Calu3 (cell line): ENCODE results near the gene TEAD1. TPM values are rescaled to one million over a fixed set of nuclear protein-coding genes. Genes with fewer than 3 reads are reported as not detected.

ENCODE experiments used
- BruUV-seq: library from RNA; stranded (reverse); fragments of 400-500 nt; replicated peaks from 2 replicates; lab custom pipeline; 2021; lab: Mats Ljungman, UMichigan
- CTCF ChIA-PET: fragments of 300-600 bp; sonication (Branson Sonifier 250); formaldehyde crosslinking; loops from one replicate; lab custom pipeline; 2022; ENCODE audit warnings: antibody characterized with exemption; lab: Charles Lee
- DNase-seq: peaks from one replicate; pipeline ENCODE4 v3.0.0; 2022
- H3K27ac Mint-ChIP-seq: one replicate; pipeline ENCODE4 v1.8.0; 2022; ENCODE audit warnings: mixed read lengths; ENCODE audit not compliant: unreplicated experiment
- H3K27me3 Mint-ChIP-seq: one replicate; pipeline ENCODE4 v1.8.0; 2022; ENCODE audit warnings: mixed read lengths; ENCODE audit not compliant: unreplicated experiment
- H3K36me3 Mint-ChIP-seq: one replicate; pipeline ENCODE4 v1.8.0; 2022; ENCODE audit warnings: mild to moderate bottlenecking, moderate library complexity, mixed read lengths; ENCODE audit not compliant: insufficient read depth, unreplicated experiment
- H3K4me1 Mint-ChIP-seq: one replicate; pipeline ENCODE4 v1.8.0; 2022; ENCODE audit warnings: mild to moderate bottlenecking, low read depth, mixed read lengths; ENCODE audit not compliant: unreplicated experiment
- H3K4me3 Mint-ChIP-seq: one replicate; pipeline ENCODE4 v1.8.0; 2022; ENCODE audit warnings: mild to moderate bottlenecking, low read depth, moderate library complexity, mixed read lengths; ENCODE audit not compliant: unreplicated experiment
- H3K9me3 Mint-ChIP-seq: one replicate; pipeline ENCODE4 v1.8.0; 2022; ENCODE audit warnings: low read depth, mixed read lengths; ENCODE audit not compliant: unreplicated experiment
- intact Hi-C: fragments of 100-400 bp; cut with micrococcal nuclease; formaldehyde crosslinking; loops from one replicate; pipeline ENCODE4 v1.10.0; 2022; ENCODE audit not compliant: unreplicated experiment
- total RNA-seq: library from RNA; stranded (reverse); gene quantifications from 2 replicates; pipeline ENCODE4 v1.2.3, GENCODE V29; 2022
- TF ChIP-seq, protein P1 (sequence below): fragments of 200-600 bp; IDR thresholded peaks from one replicate; pipeline ENCODE4 v1.8.0; 2022; ENCODE audit warnings: antibody characterized with exemption; ENCODE audit not compliant: unreplicated experiment

The TEAD1 gene
- total RNA-seq, 1 experiment from 2014 or later: 104 TPM

- CTCF ChIA-PET: no interaction called here
- no peaks in the 10 kb centered on the region for H3K27me3 Mint-ChIP-seq
- intact Hi-C loops: no loop called here
- no peaks in the 10 kb centered on the region for H3K9me3 Mint-ChIP-seq
- H3K27ac Mint-ChIP-seq: no peak overlapping the region
- no TSS peak for BruUV-seq
- TF ChIP-seq, protein P1, sequence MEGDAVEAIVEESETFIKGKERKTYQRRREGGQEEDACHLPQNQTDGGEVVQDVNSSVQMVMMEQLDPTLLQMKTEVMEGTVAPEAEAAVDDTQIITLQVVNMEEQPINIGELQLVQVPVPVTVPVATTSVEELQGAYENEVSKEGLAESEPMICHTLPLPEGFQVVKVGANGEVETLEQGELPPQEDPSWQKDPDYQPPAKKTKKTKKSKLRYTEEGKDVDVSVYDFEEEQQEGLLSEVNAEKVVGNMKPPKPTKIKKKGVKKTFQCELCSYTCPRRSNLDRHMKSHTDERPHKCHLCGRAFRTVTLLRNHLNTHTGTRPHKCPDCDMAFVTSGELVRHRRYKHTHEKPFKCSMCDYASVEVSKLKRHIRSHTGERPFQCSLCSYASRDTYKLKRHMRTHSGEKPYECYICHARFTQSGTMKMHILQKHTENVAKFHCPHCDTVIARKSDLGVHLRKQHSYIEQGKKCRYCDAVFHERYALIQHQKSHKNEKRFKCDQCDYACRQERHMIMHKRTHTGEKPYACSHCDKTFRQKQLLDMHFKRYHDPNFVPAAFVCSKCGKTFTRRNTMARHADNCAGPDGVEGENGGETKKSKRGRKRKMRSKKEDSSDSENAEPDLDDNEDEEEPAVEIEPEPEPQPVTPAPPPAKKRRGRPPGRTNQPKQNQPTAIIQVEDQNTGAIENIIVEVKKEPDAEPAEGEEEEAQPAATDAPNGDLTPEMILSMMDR: no peak
- H3K4me3 Mint-ChIP-seq: no peak overlapping the region
- no peak for DNase-seq
- peaks cover 41% of the 10 kb centered on the region for H3K4me1 Mint-ChIP-seq
- H3K36me3 Mint-ChIP-seq: peaks cover 12% of the 10 kb centered on the region
Measured at GRCh38 chr11:12860827-12861226, 186.6 kb downstream of the TEAD1 start.

DNA sequence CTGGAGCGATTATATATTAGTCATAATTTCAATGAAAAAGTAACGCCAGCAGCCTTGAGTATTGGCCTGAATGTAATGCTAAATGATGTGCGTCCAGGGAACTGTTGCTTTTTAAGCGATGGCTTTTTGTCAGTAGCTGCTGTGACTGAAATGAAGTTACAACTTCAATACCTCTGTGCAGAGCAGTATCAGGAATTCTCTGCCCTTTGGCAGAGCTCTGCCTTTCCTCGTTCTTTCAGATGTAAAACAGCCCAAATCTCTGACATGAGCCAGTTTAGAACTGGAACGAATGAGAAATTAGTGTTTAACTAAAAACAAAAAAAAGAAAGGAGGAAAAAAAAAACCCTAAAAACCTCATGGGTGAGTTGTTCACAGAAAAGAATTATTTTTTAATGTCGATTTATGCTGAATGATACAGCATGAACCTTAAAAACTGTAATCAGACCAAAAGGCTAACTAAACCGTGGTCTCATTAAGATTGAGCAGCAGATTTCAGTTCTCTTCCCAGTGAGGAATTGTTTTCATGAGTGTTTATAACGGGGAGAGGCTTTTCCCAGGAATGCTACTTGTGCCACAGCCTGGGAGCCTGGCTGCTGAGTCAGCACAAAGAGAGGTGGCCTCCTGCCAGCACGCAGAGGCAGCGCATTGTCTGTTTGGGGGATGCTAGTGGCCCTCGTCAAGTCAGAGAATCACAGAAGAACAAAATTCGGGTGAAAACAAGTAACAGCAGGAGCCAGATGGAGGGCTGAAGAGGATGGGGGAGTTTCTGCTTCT, 188.7 kb downstream of the TEAD1 start:
- CTCF ChIA-PET: interaction anchor here (0.6 kb wide), 1 partner anchor 283 kb away, joined by 3 read pairs; no protein-coding TSS in a partner anchor
- no peak for DNase-seq
- Mint-ChIP-seq H3K27ac (no peak overlapping the region), H3K4me3 (no peak overlapping the region), H3K4me1 (peaks cover 22% of the 10 kb centered on the region), H3K9me3 (no peaks in the 10 kb centered on the region), H3K36me3 (peaks cover 12% of the 10 kb centered on the region), H3K27me3 (no peaks in the 10 kb centered on the region)
- intact Hi-C loops: no loop called here
- TF ChIP-seq, protein P1: no peak
- no TSS peak for BruUV-seq

- TF ChIP-seq, protein P1: no peak
- CTCF ChIA-PET: interaction anchor here (0.6 to 1.3 kb wide), 4 partner anchors 9 to 337 kb away, joined by 3 read pairs; no protein-coding TSS in a partner anchor
- H3K27me3 Mint-ChIP-seq: no peaks in the 10 kb centered on the region
- peaks cover 22% of the 10 kb centered on the region for H3K4me1 Mint-ChIP-seq
- no TSS peak for BruUV-seq
- no peaks in the 10 kb centered on the region for H3K9me3 Mint-ChIP-seq
- DNase-seq: no peak
- H3K27ac Mint-ChIP-seq: peak overlapping the region; percentile 93
- H3K4me3 Mint-ChIP-seq: no peak overlapping the region
- peaks cover 12% of the 10 kb centered on the region for H3K36me3 Mint-ChIP-seq
- intact Hi-C loops: no loop called here
Measured at GRCh38 chr11:12863605-12864121, 189.4 kb downstream of the TEAD1 start.

DNA sequence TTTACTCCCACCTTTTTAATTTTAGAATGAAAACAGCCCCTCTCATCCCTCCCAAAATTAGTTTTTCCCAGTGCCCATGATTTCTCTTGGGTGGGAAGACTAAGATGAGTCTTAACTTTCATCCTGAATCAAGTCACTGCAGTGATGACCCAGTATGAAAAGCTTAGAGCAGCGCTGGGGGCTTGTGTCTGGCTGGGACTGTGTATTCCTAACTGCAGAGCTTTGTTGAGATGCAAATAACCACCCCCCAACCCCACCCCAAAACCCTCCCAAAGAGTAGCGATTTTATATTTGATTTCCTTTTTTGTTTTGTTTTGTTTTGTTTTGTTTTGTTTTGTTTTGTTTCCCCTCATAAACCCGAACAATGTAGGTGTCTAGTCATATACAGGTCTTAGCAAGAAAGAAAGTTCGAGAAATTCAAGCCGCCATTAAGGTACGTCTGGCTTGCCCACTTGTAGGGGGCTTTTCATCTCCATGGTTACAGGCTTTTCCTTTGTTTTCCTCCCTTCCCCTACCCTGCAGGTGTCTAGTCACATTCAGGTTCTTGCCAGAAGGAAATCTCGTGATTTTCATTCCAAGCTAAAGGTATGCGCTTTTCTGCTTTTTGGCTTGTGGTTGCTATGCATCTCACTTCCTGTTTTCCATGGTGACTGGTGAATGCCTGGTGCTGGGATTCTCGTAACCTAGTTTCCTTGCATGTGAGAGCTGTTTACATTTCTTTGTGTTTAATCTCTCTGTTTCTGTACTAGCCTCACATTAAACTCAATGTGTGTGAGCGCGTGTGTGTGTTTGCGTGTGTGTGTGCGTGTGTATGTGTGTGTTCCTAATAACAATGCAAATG, 190.3 kb downstream of the TEAD1 start:
- Mint-ChIP-seq H3K36me3 (peaks cover 12% of the 10 kb centered on the region), H3K9me3 (no peaks in the 10 kb centered on the region), H3K27ac (peak overlapping the region; percentile 93), H3K27me3 (no peaks in the 10 kb centered on the region), H3K4me3 (peak overlapping the region; percentile 35), H3K4me1 (peaks cover 22% of the 10 kb centered on the region)
- peak; percentile 22 for DNase-seq
- intact Hi-C loops: no loop called here
- CTCF ChIA-PET: interaction anchor here (0.6 to 1.3 kb wide), 6 partner anchors 10 to 338 kb away, joined by 3 read pairs; no protein-coding TSS in a partner anchor
- BruUV-seq: TSS peak; percentile 10
- TF ChIP-seq, protein P1: no peak
